ENCODE data around the gene RNU6-1. TPM values are rescaled to one million over a fixed set of nuclear protein-coding genes. Genes with fewer than 3 reads are reported as not detected.

Gene RNU6-1
- total RNA-seq, 1 donor from 2014 or later: not detected

GRCh38 chr15:67855842-67856241, 16.0 kb upstream of the RNU6-1 start:
- DNase-seq: no peak
- intact Hi-C loops (cut with DNase I): no loop called here
- no peak for ATAC-seq

GRCh38 chr15:67854358-67854757, 14.5 kb upstream of the RNU6-1 start:
- no peak overlapping the region for H3K27ac ChIP-seq
- intact Hi-C loops (cut with DNase I): no loop called here
- H3K9me3 ChIP-seq: no peaks in the 10 kb centered on the region
- H3K27me3 ChIP-seq: no peaks in the 10 kb centered on the region
- no peak overlapping the region for H3K4me3 ChIP-seq
- ATAC-seq: no peak
- TF ChIP-seq CTCF (IDR thresholded peaks at IDR 0.05): no peak
- no peaks in the 10 kb centered on the region for H3K36me3 ChIP-seq
- peaks cover 7% of the 10 kb centered on the region for H3K4me1 ChIP-seq
- DNase-seq: no peak

More at GRCh38 chr15:67855842-67856241, 16.0 kb upstream of the RNU6-1 start:
- no peak for TF ChIP-seq CTCF (IDR thresholded peaks at IDR 0.05)
- Histone ChIP-seq H3K4me3 (no peak overlapping the region), H3K36me3 (no peaks in the 10 kb centered on the region), H3K27ac (no peak overlapping the region), H3K27me3 (no peaks in the 10 kb centered on the region), H3K9me3 (no peaks in the 10 kb centered on the region), H3K4me1 (peaks cover 6% of the 10 kb centered on the region)

- H3K4me3 ChIP-seq: no peak overlapping the region
- no peaks in the 10 kb centered on the region for H3K36me3 ChIP-seq
- DNase-seq: no peak
- no peaks in the 10 kb centered on the region for H3K9me3 ChIP-seq
- H3K27me3 ChIP-seq: no peaks in the 10 kb centered on the region
- no peak for TF ChIP-seq CTCF (IDR thresholded peaks at IDR 0.05)
- intact Hi-C loops (cut with DNase I): no loop called here
- peaks cover 7% of the 10 kb centered on the region for H3K4me1 ChIP-seq
- no peak for ATAC-seq
- no peak overlapping the region for H3K27ac ChIP-seq
These were observed 13.6 kb upstream of the RNU6-1 start for GRCh38 chr15:67853454-67853853.

GRCh38 chr15:67852418-67852817, 12.6 kb upstream of the RNU6-1 start:
- Histone ChIP-seq H3K27ac (no peak overlapping the region), H3K36me3 (no peaks in the 10 kb centered on the region), H3K27me3 (no peaks in the 10 kb centered on the region), H3K9me3 (no peaks in the 10 kb centered on the region), H3K4me3 (no peak overlapping the region), H3K4me1 (peaks cover 7% of the 10 kb centered on the region)
- intact Hi-C loops (cut with DNase I): no loop called here
- DNase-seq (no peak), ATAC-seq (no peak)
- TF ChIP-seq CTCF (IDR thresholded peaks at IDR 0.05): no peak

- peak; percentile 73 for ATAC-seq
These were observed 11.2 kb upstream of the RNU6-1 start for GRCh38 chr15:67850994-67851571.

More at GRCh38 chr15:67850994-67851571, 11.2 kb upstream of the RNU6-1 start:
- no peaks in the 10 kb centered on the region for H3K27me3 ChIP-seq
- no peaks in the 10 kb centered on the region for H3K36me3 ChIP-seq
- no peak for TF ChIP-seq CTCF (IDR thresholded peaks at IDR 0.05)
- no peaks in the 10 kb centered on the region for H3K9me3 ChIP-seq
- intact Hi-C loops (cut with DNase I): no loop called here
- no peak for DNase-seq
- no peak overlapping the region for H3K4me3 ChIP-seq
- H3K4me1 ChIP-seq: peaks cover 7% of the 10 kb centered on the region
- H3K27ac ChIP-seq: no peak overlapping the region

All from upper lobe of right lung (tissue), 1 donor.